ENCODE data around the gene LRRN1.

DNA sequence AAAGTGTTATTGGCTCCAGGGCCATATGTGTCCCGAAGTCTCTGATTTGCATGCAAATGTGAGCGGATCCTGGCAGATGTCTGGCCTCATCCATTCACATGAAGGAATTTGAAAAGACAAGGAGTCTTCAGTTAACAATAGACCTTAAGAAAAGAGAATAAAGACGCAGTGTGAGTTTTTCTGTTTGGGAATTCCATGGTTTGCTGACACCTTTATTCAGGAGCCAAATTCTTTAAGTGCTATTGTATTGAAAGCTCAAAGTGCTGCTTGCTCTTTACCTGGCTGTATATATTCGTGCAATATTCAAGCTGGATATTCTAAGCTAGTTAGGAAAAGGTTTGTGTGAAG, 2.2 kb downstream of the LRRN1 start:
- TF ChIP-seq, protein P1, sequence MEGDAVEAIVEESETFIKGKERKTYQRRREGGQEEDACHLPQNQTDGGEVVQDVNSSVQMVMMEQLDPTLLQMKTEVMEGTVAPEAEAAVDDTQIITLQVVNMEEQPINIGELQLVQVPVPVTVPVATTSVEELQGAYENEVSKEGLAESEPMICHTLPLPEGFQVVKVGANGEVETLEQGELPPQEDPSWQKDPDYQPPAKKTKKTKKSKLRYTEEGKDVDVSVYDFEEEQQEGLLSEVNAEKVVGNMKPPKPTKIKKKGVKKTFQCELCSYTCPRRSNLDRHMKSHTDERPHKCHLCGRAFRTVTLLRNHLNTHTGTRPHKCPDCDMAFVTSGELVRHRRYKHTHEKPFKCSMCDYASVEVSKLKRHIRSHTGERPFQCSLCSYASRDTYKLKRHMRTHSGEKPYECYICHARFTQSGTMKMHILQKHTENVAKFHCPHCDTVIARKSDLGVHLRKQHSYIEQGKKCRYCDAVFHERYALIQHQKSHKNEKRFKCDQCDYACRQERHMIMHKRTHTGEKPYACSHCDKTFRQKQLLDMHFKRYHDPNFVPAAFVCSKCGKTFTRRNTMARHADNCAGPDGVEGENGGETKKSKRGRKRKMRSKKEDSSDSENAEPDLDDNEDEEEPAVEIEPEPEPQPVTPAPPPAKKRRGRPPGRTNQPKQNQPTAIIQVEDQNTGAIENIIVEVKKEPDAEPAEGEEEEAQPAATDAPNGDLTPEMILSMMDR (conservative IDR thresholded peaks at IDR 0.05; ENCODE audit: low read depth, low read length) = no peak
- no peak for TF ChIP-seq RFX5 (IDR thresholded peaks at IDR 0.05; ENCODE audit: low read depth, low read length)
- TF ChIP-seq POLR2A (IDR thresholded peaks at IDR 0.05; ENCODE audit: low read depth, low read length) = no peak
- TF ChIP-seq RAD21 (IDR thresholded peaks at IDR 0.05; ENCODE audit: low read length) = no peak
- TF ChIP-seq BHLHE40 (IDR thresholded peaks at IDR 0.05; ENCODE audit: low read depth, low read length) = no peak
- TF ChIP-seq RCOR1 (IDR thresholded peaks at IDR 0.05; ENCODE audit: insufficient replicate concordance, low read length) = no peak
- TF ChIP-seq MAFK (IDR thresholded peaks at IDR 0.05; ENCODE audit: low read depth, low read length) = no peak
- no peak for TF ChIP-seq MXI1 (IDR thresholded peaks at IDR 0.05; ENCODE audit: borderline replicate concordance, low read depth, low read length)
- TF ChIP-seq CEBPB (IDR thresholded peaks at IDR 0.05; ENCODE audit: low read depth, low read length) = no peak
- no peak for TF ChIP-seq CHD1 (IDR thresholded peaks at IDR 0.05; ENCODE audit: low read depth, low read length)
- TF ChIP-seq, protein P2, sequence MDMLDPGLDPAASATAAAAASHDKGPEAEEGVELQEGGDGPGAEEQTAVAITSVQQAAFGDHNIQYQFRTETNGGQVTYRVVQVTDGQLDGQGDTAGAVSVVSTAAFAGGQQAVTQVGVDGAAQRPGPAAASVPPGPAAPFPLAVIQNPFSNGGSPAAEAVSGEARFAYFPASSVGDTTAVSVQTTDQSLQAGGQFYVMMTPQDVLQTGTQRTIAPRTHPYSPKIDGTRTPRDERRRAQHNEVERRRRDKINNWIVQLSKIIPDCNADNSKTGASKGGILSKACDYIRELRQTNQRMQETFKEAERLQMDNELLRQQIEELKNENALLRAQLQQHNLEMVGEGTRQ (IDR thresholded peaks at IDR 0.05; ENCODE audit: low read depth, low read length) = no peak
- no peak for TF ChIP-seq MAZ (IDR thresholded peaks at IDR 0.05; ENCODE audit: borderline replicate concordance, low read depth, low read length)
- no peak for TF ChIP-seq SMC3 (IDR thresholded peaks at IDR 0.05; ENCODE audit: low read depth, low read length)
- TF ChIP-seq ELK1 (IDR thresholded peaks at IDR 0.05; ENCODE audit: borderline replicate concordance, low read depth, low read length) = no peak

Measured in IMR-90 (cell line).